ENCODE results near the gene MZF1. TPM values are rescaled to one million over a fixed set of nuclear protein-coding genes. Genes with fewer than 3 reads are reported as not detected.

The MZF1 gene
- total and polyA plus RNA-seq, 2 donors (not counting 3 experiments of a cell fraction or from before 2014, with no cell fraction given), result 26.4 to 30.8 TPM

DNA sequence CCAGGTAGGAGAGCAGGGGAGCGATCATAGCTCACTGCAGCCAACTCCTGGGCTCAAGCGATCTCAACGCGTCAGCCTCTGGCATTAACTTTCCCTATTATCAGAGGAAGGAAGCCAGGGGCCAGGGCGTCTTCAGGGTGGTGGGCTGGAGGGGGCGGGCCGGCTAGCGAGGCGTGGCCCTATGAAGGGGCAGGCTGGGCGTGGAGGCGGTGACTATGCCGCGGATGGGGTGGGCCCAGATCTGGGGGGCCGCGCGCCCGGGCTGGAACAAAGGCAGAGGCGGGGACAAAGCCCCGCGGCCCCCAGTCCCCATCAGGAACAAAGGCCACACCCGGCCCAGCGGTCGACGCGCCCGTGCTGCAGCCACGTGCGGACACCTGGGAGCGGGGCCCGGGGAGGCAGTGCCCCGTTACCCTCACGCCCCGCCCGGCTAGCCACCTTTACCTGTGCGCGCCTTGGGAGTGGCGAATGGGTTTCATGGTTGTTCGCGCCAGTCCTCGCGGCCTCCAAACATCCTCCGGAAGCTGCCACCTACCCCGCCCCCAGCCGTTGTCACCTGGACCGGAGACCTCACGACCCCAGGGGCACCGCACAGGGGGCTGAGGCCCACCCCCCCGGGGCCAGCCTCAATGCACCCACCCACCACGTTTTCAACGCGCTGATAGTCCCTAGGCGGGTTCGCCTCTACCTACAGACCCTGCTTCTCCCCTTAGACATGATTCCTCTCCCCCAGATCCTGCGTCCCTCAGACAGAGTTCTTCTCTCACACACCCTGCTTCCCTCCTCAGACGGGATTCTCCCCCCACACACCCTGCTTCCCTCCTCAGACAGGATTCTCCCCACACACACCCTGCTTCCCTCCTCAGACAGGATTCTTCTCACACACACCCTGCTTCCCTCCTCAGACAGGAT, 34.6 kb downstream of the MZF1 start:
- FAIRE-seq (no peak), DNase-seq (ENCODE audit: low read depth, low spot score) (peak; percentile 83)
- Histone ChIP-seq H3K9me1 (replicated peaks; ENCODE audit: control insufficient read depth, extremely low read depth, insufficient read depth, low read length) (no peaks in the 10 kb centered on the region), H3K4me2 (ENCODE audit: insufficient read depth, low read length) (peak overlapping the region; percentile 79), H3K27ac (ENCODE audit: insufficient read depth, low read depth, low read length) (no peak overlapping the region), H3K4me3 (replicated peaks in 1 of 3; ENCODE audit: insufficient read depth in 1 of 3, low read depth in 1 of 3, low read length in 3 of 3) (peak overlapping the region; percentile 27 to 32 (median 30)), H4K20me1 (replicated peaks; ENCODE audit: control insufficient read depth, extremely low read depth, insufficient read depth, low read length) (no peaks in the 10 kb centered on the region), H3K79me2 (ENCODE audit: control insufficient read depth, insufficient read depth, low read length) (no peaks in the 10 kb centered on the region), H3K9me3 (replicated peaks; ENCODE audit: control insufficient read depth, insufficient read depth, low read length) (no peaks in the 10 kb centered on the region), H3K9ac (replicated peaks; ENCODE audit: extremely low read depth, insufficient read depth, low read length) (no peak overlapping the region), H3K36me3 (ENCODE audit: control insufficient read depth in 2 of 2, extremely low read depth in 1 of 2, insufficient read depth in 2 of 2, low read length in 2 of 2) (no peaks in the 10 kb centered on the region), H3K4me1 (ENCODE audit: control insufficient read depth, extremely low read depth, insufficient read depth, low read length) (peaks cover 6% of the 10 kb centered on the region), H3K27me3 (ENCODE audit: control insufficient read depth in 2 of 2, insufficient read depth in 2 of 2, low read length in 2 of 2) (peaks cover 12 to 21% of the 10 kb centered on the region in 2 experiments), H2AFZ (ENCODE audit: low read depth, low read length) (peak overlapping the region; percentile 16)
- CTCF ChIA-PET, result interaction anchor here (0.6 to 1.3 kb wide), 3 partner anchors 19 to 25 kb away, joined by 3 to 12 read pairs (median 5); partner anchors contain the start of gene ZBTB45
- intact Hi-C loops (cut with micrococcal nuclease) (no loop called here), dilution Hi-C loops (cut with MboI; ENCODE audit: extremely low pct_ligation_motif_present, low sequenced_read_pairs) (no loop called here)
- BruUV-seq (replicated peaks), result TSS peak; percentile 68
- peak; percentile 42 for TF ChIP-seq EZH2 (IDR thresholded peaks at IDR 0.05; ENCODE audit: borderline replicate concordance, low read depth, low read length, severe bottlenecking)
- TF ChIP-seq POLR2AphosphoS5 (IDR thresholded peaks at IDR 0.05; ENCODE audit: insufficient read depth, low read depth, low read length), result no peak
- no peak for TF ChIP-seq FOS (IDR thresholded peaks at IDR 0.05; ENCODE audit: borderline replicate concordance, insufficient read depth, low read length)
- TF ChIP-seq MYC (IDR thresholded peaks at IDR 0.05; ENCODE audit: low read depth, low read length), result no peak
- POLR2A ChIA-PET, result no interaction called here
